Thoracic aorta (tissue), 2 donors: Measurements from ENCODE around the gene KCNK3. TPM values are rescaled to one million over a fixed set of nuclear protein-coding genes. Genes with fewer than 3 reads are reported as not detected.

Experiments
- ATAC-seq: fragments of 150-250 bp; one replicate; pipeline ENCODE4 v1.8.0; 2017; ENCODE audit warnings: low read depth; ENCODE audit not compliant: insufficient number of reproducible peaks, low FRiP score
- DNase-seq: peaks from one replicate; pipeline ENCODE4 v3.0.0-alpha.2; 2020; ENCODE audit warnings: low spot score
- H3K27ac ChIP-seq, 2 donors: fragments of 200-600 bp; sonication (generic); 1 replicate in 1 of 2; 2 replicates in 1 of 2; pipeline ENCODE4 v1.5.1; 2016; ENCODE audit warnings: mild to moderate bottlenecking in 2 of 2, moderate library complexity in 2 of 2
- H3K27me3 ChIP-seq: fragments of 200-600 bp; sonication (generic); replicated peaks from 2 replicates; pipeline ENCODE4 v1.6.0; 2016; ENCODE audit warnings: mild to moderate bottlenecking; ENCODE audit not compliant: insufficient read depth
- H3K36me3 ChIP-seq: fragments of 200-600 bp; sonication (generic); one replicate; pipeline ENCODE4 v1.5.1; 2016
- H3K4me1 ChIP-seq, 2 donors: fragments of 200-600 bp; sonication (generic); 1 replicate in 1 of 2; 2 replicates in 1 of 2; pipeline versions ENCODE4 v1.5.1 to v1.6.0; 2016; ENCODE audit warnings: low read depth in 2 of 2, mild to moderate bottlenecking in 1 of 2; ENCODE audit not compliant: control insufficient read depth in 1 of 2
- H3K4me3 ChIP-seq: fragments of 200-600 bp; sonication (generic); 2 replicates; pipeline ENCODE4 v1.5.1; 2016; ENCODE audit warnings: mild to moderate bottlenecking
- H3K9me3 ChIP-seq: fragments of 200-600 bp; sonication (generic); 2 replicates; pipeline ENCODE4 v1.5.1; 2016
- total RNA-seq, 2 donors: library from RNA; depleted of rRNA; stranded (reverse); fragments of >200 nt; gene quantifications; one replicate each; pipeline versions ENCODE4 v1.1.0 to v1.2.3, GENCODE V29; 2016
- TF ChIP-seq, protein P1 (sequence below): fragments of 200-600 bp; sonication (generic); IDR thresholded peaks from one replicate; pipeline ENCODE4 v1.5.1; 2019; ENCODE audit warnings: antibody characterized with exemption

KCNK3 gene
- total RNA-seq, 2 donors from 2014 or later = 6.9 to 19.6 TPM

DNA sequence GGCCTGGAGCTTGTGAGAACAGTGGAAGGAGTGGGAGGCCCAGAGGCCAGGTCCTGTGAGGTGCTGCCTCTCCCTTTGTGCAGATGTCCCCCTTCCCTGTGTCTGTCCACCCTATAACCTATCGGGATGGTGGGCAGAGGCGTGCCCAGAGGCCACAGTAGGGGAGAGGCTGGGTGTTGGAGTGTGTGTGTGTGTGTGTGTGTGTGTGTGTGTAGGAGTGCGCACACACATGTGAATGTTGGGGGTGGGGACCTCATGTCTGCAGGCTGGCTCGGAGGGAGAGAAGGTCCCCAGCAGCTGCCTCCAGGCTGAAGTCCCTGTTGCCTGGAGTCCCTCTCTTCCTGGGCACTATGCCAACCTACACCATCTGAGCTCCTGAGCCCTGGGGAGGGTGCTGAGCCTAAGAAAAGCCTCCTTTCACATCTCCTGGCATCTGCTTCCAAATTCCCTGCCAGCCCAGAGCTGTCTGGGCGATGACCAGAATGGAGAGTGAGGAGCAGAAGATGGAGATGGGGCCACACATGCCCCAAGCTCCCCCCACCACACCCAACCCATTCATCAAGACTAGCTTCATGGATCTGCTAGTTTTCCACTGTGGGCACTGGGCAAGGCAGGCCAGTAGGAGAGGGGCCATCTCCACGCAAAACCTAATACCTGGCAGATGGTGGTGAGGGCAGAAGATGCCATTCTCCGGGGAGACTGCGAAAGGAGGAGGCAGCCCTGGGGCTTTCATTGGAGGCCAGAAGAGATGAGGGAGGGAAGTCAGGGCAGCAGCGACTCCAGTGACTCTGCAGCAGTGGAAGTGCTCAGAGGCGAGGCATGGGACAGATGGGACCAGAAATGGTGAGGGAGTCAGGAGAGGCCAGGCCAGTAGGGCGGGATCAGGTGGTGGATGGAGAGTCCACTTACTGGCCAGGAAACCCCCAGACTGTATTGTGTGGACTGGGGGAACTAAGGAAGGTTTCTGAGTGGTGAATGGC is 20.3 kb downstream of the KCNK3 start:
- DNase-seq (no peak), ATAC-seq (no peak)
- no peaks in the 10 kb centered on the region for H3K9me3 ChIP-seq
- TF ChIP-seq, protein P1, sequence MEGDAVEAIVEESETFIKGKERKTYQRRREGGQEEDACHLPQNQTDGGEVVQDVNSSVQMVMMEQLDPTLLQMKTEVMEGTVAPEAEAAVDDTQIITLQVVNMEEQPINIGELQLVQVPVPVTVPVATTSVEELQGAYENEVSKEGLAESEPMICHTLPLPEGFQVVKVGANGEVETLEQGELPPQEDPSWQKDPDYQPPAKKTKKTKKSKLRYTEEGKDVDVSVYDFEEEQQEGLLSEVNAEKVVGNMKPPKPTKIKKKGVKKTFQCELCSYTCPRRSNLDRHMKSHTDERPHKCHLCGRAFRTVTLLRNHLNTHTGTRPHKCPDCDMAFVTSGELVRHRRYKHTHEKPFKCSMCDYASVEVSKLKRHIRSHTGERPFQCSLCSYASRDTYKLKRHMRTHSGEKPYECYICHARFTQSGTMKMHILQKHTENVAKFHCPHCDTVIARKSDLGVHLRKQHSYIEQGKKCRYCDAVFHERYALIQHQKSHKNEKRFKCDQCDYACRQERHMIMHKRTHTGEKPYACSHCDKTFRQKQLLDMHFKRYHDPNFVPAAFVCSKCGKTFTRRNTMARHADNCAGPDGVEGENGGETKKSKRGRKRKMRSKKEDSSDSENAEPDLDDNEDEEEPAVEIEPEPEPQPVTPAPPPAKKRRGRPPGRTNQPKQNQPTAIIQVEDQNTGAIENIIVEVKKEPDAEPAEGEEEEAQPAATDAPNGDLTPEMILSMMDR = no peak
- no peaks in the 10 kb centered on the region for H3K27me3 ChIP-seq
- no peak overlapping the region for H3K4me3 ChIP-seq
- no peak overlapping the region for H3K27ac ChIP-seq
- H3K4me1 ChIP-seq = peaks cover 20 to 68% of the 10 kb centered on the region in 2 donors
- no peaks in the 10 kb centered on the region for H3K36me3 ChIP-seq

DNA sequence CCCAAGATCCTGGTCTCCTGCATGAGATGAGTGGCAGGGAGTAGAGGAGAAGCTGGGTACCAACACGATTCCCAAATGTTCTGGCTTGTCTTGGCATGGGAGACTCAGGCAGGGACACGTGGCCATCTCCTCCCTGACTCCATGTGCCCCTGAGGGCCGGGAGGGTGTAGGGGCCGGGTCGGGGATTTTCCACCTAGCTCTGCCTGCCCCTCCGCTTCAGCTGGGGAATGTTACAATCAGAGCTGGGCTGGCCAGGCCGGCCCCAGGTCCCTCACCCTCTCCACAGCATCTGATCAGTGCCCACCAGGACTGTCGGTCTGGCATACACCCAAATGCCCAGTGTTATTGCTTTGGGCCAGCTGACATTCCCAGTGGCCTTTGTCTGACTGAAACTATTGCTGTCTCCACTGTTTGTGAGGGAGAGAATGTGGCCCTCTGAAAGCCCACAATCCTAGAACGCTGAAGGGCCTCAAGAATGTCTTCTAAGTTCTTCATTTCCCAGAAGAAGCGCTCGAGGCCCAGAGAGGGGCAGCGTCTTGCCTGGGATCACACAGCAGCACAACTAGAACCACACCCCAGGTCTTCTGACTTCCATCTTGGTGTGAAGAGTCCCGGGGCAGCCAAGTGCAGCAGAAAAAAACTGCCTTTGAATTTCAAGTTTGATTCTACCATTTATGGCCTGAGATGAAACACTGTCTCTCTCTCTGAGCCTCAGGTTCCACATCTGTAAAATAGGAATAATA is 23.2 kb downstream of the KCNK3 start:
- H3K4me1 ChIP-seq = peaks cover 16 to 65% of the 10 kb centered on the region in 2 donors
- no peak overlapping the region for H3K27ac ChIP-seq
- no peak overlapping the region for H3K4me3 ChIP-seq
- ATAC-seq = no peak
- TF ChIP-seq, protein P1 = no peak
- no peaks in the 10 kb centered on the region for H3K9me3 ChIP-seq
- no peak for DNase-seq
- no peaks in the 10 kb centered on the region for H3K27me3 ChIP-seq
- no peaks in the 10 kb centered on the region for H3K36me3 ChIP-seq

DNA sequence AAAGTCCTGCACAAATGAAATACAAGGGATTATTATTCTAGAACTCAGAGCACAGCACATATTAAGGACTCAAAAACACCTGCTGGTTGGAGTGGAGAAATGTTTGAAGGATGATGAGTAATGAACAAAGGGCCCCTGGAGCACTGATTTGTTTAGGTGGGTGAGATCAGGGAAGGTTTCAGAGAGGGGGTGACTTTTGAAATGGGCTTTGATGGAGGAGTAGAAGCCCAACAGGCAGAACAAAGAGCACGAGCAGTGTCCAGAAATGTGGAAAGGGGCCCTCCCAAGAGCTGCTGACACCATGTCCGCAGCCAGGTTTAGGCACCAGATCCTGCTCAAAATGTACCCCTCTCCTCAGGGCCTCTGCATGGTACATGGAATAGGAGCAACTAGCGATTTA is 23.8 kb downstream of the KCNK3 start:
- H3K4me3 ChIP-seq = no peak overlapping the region
- H3K27me3 ChIP-seq = no peaks in the 10 kb centered on the region
- H3K27ac ChIP-seq = no peak overlapping the region
- ATAC-seq = no peak
- H3K4me1 ChIP-seq = peaks cover 16 to 65% of the 10 kb centered on the region in 2 donors
- no peaks in the 10 kb centered on the region for H3K9me3 ChIP-seq
- TF ChIP-seq, protein P1 = no peak
- DNase-seq = no peak
- no peaks in the 10 kb centered on the region for H3K36me3 ChIP-seq

DNA sequence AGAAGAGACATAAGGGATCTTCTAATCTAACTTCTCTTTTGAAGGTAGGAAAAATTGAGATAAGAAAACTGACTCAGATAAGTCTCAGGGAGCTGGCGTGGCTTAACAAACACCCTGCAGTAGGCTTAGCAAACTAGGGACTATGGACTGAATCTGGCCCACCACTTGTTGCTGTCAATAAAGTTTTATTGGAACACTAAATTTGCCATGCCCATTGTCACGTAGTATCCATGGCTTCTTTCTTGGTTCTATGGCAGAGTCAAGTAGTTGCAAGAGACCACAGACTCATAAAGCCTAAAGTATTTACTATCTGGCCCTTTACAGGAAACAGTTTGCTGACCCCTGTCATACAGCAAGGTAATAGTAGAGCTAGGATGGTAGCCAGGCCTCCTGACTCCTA is 24.2 kb downstream of the KCNK3 start:
- Histone ChIP-seq H3K36me3 (no peaks in the 10 kb centered on the region), H3K27ac (no peak overlapping the region), H3K9me3 (no peaks in the 10 kb centered on the region), H3K4me3 (no peak overlapping the region), H3K27me3 (no peaks in the 10 kb centered on the region), H3K4me1 (peaks cover 16 to 65% of the 10 kb centered on the region in 2 donors)
- ATAC-seq (no peak), DNase-seq (no peak)
- TF ChIP-seq, protein P1 = no peak

DNA sequence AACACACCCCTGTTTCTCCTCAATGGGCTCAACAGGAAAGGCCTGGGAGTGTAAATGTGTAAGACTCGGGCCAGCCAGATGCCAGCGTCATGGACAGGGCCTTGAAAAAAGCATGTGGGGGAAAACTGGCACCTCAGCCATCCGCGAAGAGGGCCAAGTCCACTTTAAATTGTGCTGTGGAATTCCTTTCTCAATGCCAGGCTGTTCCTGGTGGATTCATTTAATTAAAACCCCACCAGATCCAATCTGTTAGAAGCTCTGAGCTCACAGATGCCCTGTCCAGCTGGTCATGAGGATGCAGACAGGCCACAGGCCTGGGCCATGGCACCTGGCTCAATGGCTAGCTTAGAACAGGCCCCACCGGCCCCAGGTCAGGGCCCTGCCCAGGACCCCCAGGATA is 24.8 kb downstream of the KCNK3 start:
- no peaks in the 10 kb centered on the region for H3K9me3 ChIP-seq
- H3K4me3 ChIP-seq = no peak overlapping the region
- peaks cover 21 to 65% of the 10 kb centered on the region in 2 donors for H3K4me1 ChIP-seq
- no peak for DNase-seq
- no peak overlapping the region for H3K27ac ChIP-seq
- H3K36me3 ChIP-seq = no peaks in the 10 kb centered on the region
- TF ChIP-seq, protein P1 = no peak
- ATAC-seq = no peak
- no peaks in the 10 kb centered on the region for H3K27me3 ChIP-seq
